Measurements from ENCODE around the gene LEF1. TPM values are rescaled to one million over a fixed set of nuclear protein-coding genes. Genes with fewer than 3 reads are reported as not detected.

The LEF1 gene
- total and polyA plus RNA-seq, 2 of the 8 experiments (the other 6 are each of a cell fraction or from before 2014, with no cell fraction given), result 2.6 to 5.2 TPM

- no peaks in the 10 kb centered on the region for H3K27me3 ChIP-seq (replicated peaks in 1 of 4; ENCODE audit: control insufficient read depth in 3 of 4, extremely low read depth in 1 of 4, insufficient read depth in 3 of 4, low read length in 3 of 4)
- H3K23ac ChIP-seq (ENCODE audit: insufficient read length), result no peak overlapping the region
- H3K4me3 ChIP-seq (ENCODE audit: extremely low read depth in 1 of 4, insufficient read depth in 2 of 4, low read depth in 3 of 4, low read length in 4 of 4), result no peak overlapping the region
- no peak overlapping the region for H4K5ac ChIP-seq (ENCODE audit: insufficient read length, low read depth, low read length)
- H3K4me2 ChIP-seq (ENCODE audit: insufficient read depth in 1 of 2, low read depth in 2 of 2, low read length in 2 of 2), result no peak overlapping the region
- WGBS, 2 experiments (ENCODE audit: extremely low coverage in 1 of 2, insufficient coverage in 1 of 2, insufficient read length in 1 of 2, insufficient replicate concordance in 2 of 2, low coverage in 1 of 2, low lambda C conversion rate in 2 of 2, missing lambda C conversion rate in 1 of 2), result 92% methylated on average over 3 of the region's 3 CpGs; no CpG with 5 or more reads in 1 of the 2 experiments
- no peak overlapping the region for H2BK120ac ChIP-seq (replicated peaks; ENCODE audit: low read depth, low read length)
- H2AFZ ChIP-seq (ENCODE audit: low read length), result no peak overlapping the region
- no peak for FAIRE-seq
- H2BK12ac ChIP-seq (ENCODE audit: low read depth, low read length), result no peak overlapping the region
- no peak overlapping the region for H4K91ac ChIP-seq (replicated peaks; ENCODE audit: insufficient read length, low read length)
- no peaks in the 10 kb centered on the region for H3K79me2 ChIP-seq (ENCODE audit: control insufficient read depth in 1 of 2, insufficient read depth in 2 of 2, low read length in 2 of 2)
- H3K27ac ChIP-seq (ENCODE audit: low read depth, low read length), result no peak overlapping the region
- no peaks in the 10 kb centered on the region for H3K23me2 ChIP-seq (ENCODE audit: low read depth, low read length)
- H3K4ac ChIP-seq (replicated peaks; ENCODE audit: insufficient read length, low read depth, low read length), result no peak overlapping the region
- no peak overlapping the region for H3K18ac ChIP-seq (ENCODE audit: extremely low read depth, low read length)
- H2BK5ac ChIP-seq (ENCODE audit: low read depth, low read length), result no peak overlapping the region
- H2BK20ac ChIP-seq (ENCODE audit: low read length), result no peak overlapping the region
- H4K8ac ChIP-seq (ENCODE audit: extremely low read depth, insufficient read depth, low read length), result no peak overlapping the region
- no peak overlapping the region for H2BK15ac ChIP-seq (ENCODE audit: low read length)
- no peaks in the 10 kb centered on the region for H4K20me1 ChIP-seq (replicated peaks in 1 of 2; ENCODE audit: control insufficient read depth in 1 of 2, insufficient read depth in 2 of 2, low read length in 2 of 2)
- H3K9ac ChIP-seq (replicated peaks in 1 of 4; ENCODE audit: extremely low read depth in 1 of 4, low read depth in 3 of 4, low read length in 3 of 4), result no peak overlapping the region
- H3K9me3 ChIP-seq (ENCODE audit: insufficient read depth in 2 of 2, low read depth in 1 of 2, low read length in 1 of 2), result no peaks in the 10 kb centered on the region
- H3K56ac ChIP-seq (replicated peaks; ENCODE audit: insufficient read length, low read depth, low read length), result no peak overlapping the region
- CTCF ChIA-PET (ENCODE audit: partially characterized antibody), result interaction anchor here (0.5 to 1.8 kb wide), 13 partner anchors 9 to 643 kb away, joined by 3 to 8 read pairs (median 3); no protein-coding TSS in a partner anchor
- POLR2A ChIA-PET (ENCODE audit: partially characterized antibody), result interaction anchor here (1.0 kb wide), 1 partner anchor 11 kb away, joined by 3 read pairs; no protein-coding TSS in a partner anchor
- DNase-seq (ENCODE audit: low read depth in 1 of 2, low spot score in 2 of 2), result no peak
- no peak overlapping the region for H2AK5ac ChIP-seq (ENCODE audit: low read depth, low read length)
- no peak overlapping the region for H3K14ac ChIP-seq (ENCODE audit: insufficient read length)
- no peaks in the 10 kb centered on the region for H3K79me1 ChIP-seq (ENCODE audit: low read depth, low read length)
- no peaks in the 10 kb centered on the region for H3K36me3 ChIP-seq (ENCODE audit: control insufficient read depth in 2 of 4, insufficient read depth in 4 of 4, low read length in 3 of 4)
- no peaks in the 10 kb centered on the region for H3K4me1 ChIP-seq (replicated peaks in 1 of 4; ENCODE audit: control insufficient read depth in 3 of 4, insufficient read depth in 4 of 4, low read length in 3 of 4)
- TF ChIP-seq MAFK (IDR thresholded peaks at IDR 0.05; ENCODE audit: low read depth, low read length) (no peak), SIRT6 (IDR thresholded peaks at IDR 0.05; ENCODE audit: low read length) (no peak), SAP30 (IDR thresholded peaks at IDR 0.05; ENCODE audit: insufficient read depth, insufficient replicate concordance, low read length) (no peak), POLR2AphosphoS5 (IDR thresholded peaks at IDR 0.05; ENCODE audit: low read depth, low read length) (no peak), TAF1 (IDR thresholded peaks at IDR 0.05; ENCODE audit: low read depth, low read length) (no peak)
Observed at GRCh38 chr4:108042927-108043326, 125.8 kb downstream of the LEF1 start.

Measured in H1 (cell line).